Measurements from ENCODE around the gene MMP17. TPM values are rescaled to one million over a fixed set of nuclear protein-coding genes. Genes with fewer than 3 reads are reported as not detected.

The MMP17 gene
- total RNA-seq (under 1 TPM; 0.17 to 0.37 TPM), polyA plus RNA-seq (under 1 TPM in 1 of 2 donors, not detected in 1; 0.24 TPM)

- Histone ChIP-seq H3K27ac (ENCODE audit: low read depth in 1 of 2, low read length in 2 of 2) (peak within 1 kb of the TSS; percentile 7 to 12), H3K9ac (ENCODE audit: low read depth in 1 of 2, low read length in 2 of 2) (no peak within 1 kb of the TSS), H3K4me1 (ENCODE audit: control insufficient read depth in 4 of 4, insufficient read depth in 4 of 4, low read length in 3 of 4) (peaks cover 18 to 35% (median 22%) of the 10 kb centered on the region in 4 donors), H3K27me3 (ENCODE audit: control insufficient read depth in 4 of 4, insufficient read depth in 4 of 4, low read length in 3 of 4) (peaks cover 0 to 22% (median 2%) of the 10 kb centered on the region in 4 donors), H3K9me3 (ENCODE audit: control insufficient read depth in 4 of 4, low read length in 3 of 4) (no peaks in the 10 kb centered on the region), H3K4me3 (ENCODE audit: low read depth in 1 of 3, low read length in 3 of 3) (peak within 1 kb of the TSS in 2 of 3 donors; percentile 17 to 58), H3K36me3 (ENCODE audit: control insufficient read depth in 4 of 4, insufficient read depth in 3 of 4, low read depth in 1 of 4, low read length in 3 of 4) (no peaks in the 10 kb centered on the region)
- no peak for DNase-seq (ENCODE audit: low spot score)
- WGBS = 3% methylated on average over 86 of the region's 86 CpGs
- no peak for TF ChIP-seq SP1 (IDR thresholded peaks at IDR 0.05)
- no peak for TF ChIP-seq CTCF (IDR thresholded peaks at IDR 0.05; ENCODE audit: low read depth, low read length, missing input control)
- TF ChIP-seq EGR1 (IDR thresholded peaks at IDR 0.05; ENCODE audit: low read depth in 2 of 2) = no peak
- no peak for TF ChIP-seq FOXA2 (IDR thresholded peaks at IDR 0.05)
- TF ChIP-seq, protein P1, sequence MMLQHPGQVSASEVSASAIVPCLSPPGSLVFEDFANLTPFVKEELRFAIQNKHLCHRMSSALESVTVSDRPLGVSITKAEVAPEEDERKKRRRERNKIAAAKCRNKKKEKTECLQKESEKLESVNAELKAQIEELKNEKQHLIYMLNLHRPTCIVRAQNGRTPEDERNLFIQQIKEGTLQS (IDR thresholded peaks at IDR 0.05) = no peak
- no peak for TF ChIP-seq MAX (IDR thresholded peaks at IDR 0.05)
- no peak for TF ChIP-seq ZBTB33 (IDR thresholded peaks at IDR 0.05)
- TF ChIP-seq RAD21 (IDR thresholded peaks at IDR 0.05) = no peak
- TF ChIP-seq TAF1 (conservative IDR thresholded peaks at IDR 0.05) = no peak
- no peak for TF ChIP-seq RXRA (IDR thresholded peaks at IDR 0.05)
- no peak for TF ChIP-seq JUND (IDR thresholded peaks at IDR 0.05)
- no peak for TF ChIP-seq NR2F2 (IDR thresholded peaks at IDR 0.05)
- no peak for TF ChIP-seq FOXA1 (IDR thresholded peaks at IDR 0.05)
- no peak for TF ChIP-seq HNF4G (IDR thresholded peaks at IDR 0.05)
- no peak for TF ChIP-seq REST (IDR thresholded peaks at IDR 0.05)
These were observed at the start of gene MMP17 for GRCh38 chr12:131827961-131828534. Gene MMP17, plus strand, starts transcription at chr12:131828393. Its CDS starts 102 bp downstream, at chr12:131828495.

DNA sequence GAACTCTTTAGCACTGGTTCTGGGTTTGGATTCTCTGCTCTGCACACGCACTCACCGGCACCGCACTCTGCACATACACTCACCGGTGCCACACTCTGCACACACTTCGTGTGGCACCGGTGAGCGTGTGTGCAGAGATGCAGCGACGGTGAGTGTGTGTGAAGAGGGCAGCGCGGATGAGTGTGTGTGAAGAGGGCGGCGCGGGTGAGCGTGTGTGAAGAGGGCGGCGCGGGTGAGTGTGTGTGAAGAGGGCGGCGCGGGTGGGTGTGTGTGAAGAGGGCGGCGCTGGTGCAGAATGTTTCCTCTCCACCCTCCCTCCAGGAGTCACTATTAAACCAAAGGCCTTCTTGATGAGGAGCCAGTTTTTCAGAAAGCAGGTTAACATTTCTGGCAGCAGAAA, 49.2 kb upstream of the MMP17 start:
- Histone ChIP-seq H3K4me1 (ENCODE audit: control insufficient read depth in 4 of 4, insufficient read depth in 4 of 4, low read length in 3 of 4) (no peaks in the 10 kb centered on the region), H3K27ac (ENCODE audit: low read depth in 1 of 2, low read length in 2 of 2) (no peak overlapping the region), H3K27me3 (ENCODE audit: control insufficient read depth in 4 of 4, insufficient read depth in 4 of 4, low read length in 3 of 4) (no peaks in the 10 kb centered on the region), H3K4me3 (ENCODE audit: low read depth in 1 of 3, low read length in 3 of 3) (no peak overlapping the region), H3K36me3 (ENCODE audit: control insufficient read depth in 4 of 4, insufficient read depth in 3 of 4, low read depth in 1 of 4, low read length in 3 of 4) (peaks cover 8 to 53% (median 31%) of the 10 kb centered on the region in 4 donors), H3K9me3 (ENCODE audit: control insufficient read depth in 4 of 4, low read length in 3 of 4) (no peaks in the 10 kb centered on the region), H3K9ac (ENCODE audit: low read depth in 1 of 2, low read length in 2 of 2) (no peak overlapping the region)
- WGBS = 98% methylated on average over 23 of the region's 23 CpGs
- DNase-seq (ENCODE audit: low spot score) = no peak
- TF ChIP-seq NR2F2 (IDR thresholded peaks at IDR 0.05) = no peak
- TF ChIP-seq FOXA1 (IDR thresholded peaks at IDR 0.05) = no peak
- TF ChIP-seq RAD21 (IDR thresholded peaks at IDR 0.05) = no peak
- TF ChIP-seq HNF4A (conservative IDR thresholded peaks at IDR 0.05) = no peak
- TF ChIP-seq, protein P1 (IDR thresholded peaks at IDR 0.05) = no peak
- no peak for TF ChIP-seq REST (IDR thresholded peaks at IDR 0.05)
- TF ChIP-seq ZBTB33 (IDR thresholded peaks at IDR 0.05) = no peak
